ENCODE data around the gene PSME2.

DNA sequence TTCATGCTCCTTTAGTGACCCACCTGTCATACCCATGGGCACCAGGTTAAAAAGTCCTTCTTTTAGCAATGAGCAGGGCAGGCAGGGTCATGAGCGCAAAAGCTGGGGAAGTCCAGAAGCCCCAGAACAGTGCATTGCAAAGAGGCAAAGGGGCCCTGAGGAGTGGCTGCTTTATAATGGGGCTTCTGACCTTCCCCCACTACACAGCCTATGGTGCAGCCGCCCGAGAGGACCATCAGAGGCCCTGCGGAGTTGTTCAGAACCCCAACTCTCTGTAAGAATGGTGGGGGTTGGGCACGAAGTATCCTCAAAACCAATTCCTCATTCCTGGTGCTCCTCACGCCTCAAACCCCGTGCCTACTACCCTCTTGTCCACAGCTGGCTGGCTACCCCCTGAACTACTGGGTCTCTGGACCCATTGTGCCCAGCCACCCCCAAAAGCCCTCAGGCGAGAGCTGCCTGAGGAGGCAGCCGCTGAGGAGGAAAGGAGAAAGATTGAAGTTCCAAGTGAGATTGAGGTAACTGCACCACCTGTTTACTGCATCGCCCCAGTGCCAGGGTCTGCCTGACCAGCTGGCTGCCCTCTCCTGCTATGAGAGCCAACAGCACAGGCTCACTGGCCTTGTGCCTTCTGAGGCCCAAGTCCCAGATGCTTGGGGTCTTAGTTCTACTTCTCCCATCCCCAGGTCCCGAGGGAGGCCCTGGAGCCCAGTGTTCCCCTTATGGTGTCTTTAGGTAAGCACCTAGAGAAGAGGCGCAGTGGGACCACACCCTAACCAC lies 32.2 kb upstream of the PSME2 start:
- TF ChIP-seq, protein P1, sequence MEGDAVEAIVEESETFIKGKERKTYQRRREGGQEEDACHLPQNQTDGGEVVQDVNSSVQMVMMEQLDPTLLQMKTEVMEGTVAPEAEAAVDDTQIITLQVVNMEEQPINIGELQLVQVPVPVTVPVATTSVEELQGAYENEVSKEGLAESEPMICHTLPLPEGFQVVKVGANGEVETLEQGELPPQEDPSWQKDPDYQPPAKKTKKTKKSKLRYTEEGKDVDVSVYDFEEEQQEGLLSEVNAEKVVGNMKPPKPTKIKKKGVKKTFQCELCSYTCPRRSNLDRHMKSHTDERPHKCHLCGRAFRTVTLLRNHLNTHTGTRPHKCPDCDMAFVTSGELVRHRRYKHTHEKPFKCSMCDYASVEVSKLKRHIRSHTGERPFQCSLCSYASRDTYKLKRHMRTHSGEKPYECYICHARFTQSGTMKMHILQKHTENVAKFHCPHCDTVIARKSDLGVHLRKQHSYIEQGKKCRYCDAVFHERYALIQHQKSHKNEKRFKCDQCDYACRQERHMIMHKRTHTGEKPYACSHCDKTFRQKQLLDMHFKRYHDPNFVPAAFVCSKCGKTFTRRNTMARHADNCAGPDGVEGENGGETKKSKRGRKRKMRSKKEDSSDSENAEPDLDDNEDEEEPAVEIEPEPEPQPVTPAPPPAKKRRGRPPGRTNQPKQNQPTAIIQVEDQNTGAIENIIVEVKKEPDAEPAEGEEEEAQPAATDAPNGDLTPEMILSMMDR (IDR thresholded peaks at IDR 0.05; ENCODE audit: extremely low read depth in 1 of 2, insufficient read depth in 1 of 2, low read depth in 1 of 2, low read length in 2 of 2), result no peak
- TF ChIP-seq POLR2AphosphoS5 (IDR thresholded peaks at IDR 0.05; ENCODE audit: insufficient read depth, low read depth, low read length) (no peak), EZH2 (IDR thresholded peaks at IDR 0.05; ENCODE audit: borderline replicate concordance, low read depth, low read length, severe bottlenecking) (no peak), MYC (IDR thresholded peaks at IDR 0.05; ENCODE audit: low read depth, low read length) (no peak), POLR2A (IDR thresholded peaks at IDR 0.05; ENCODE audit: low read depth, low read length) (no peak), FOS (IDR thresholded peaks at IDR 0.05; ENCODE audit: borderline replicate concordance, insufficient read depth, low read length) (no peak), GATA2 (IDR thresholded peaks at IDR 0.05; ENCODE audit: insufficient read depth, insufficient read length, low read depth, low read length) (no peak), JUN (IDR thresholded peaks at IDR 0.05; ENCODE audit: borderline replicate concordance, insufficient read depth, insufficient read length, low read depth) (no peak)
- TF ChIP-seq, protein P2, sequence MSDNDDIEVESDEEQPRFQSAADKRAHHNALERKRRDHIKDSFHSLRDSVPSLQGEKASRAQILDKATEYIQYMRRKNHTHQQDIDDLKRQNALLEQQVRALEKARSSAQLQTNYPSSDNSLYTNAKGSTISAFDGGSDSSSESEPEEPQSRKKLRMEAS (IDR thresholded peaks at IDR 0.05; ENCODE audit: insufficient read depth, insufficient read length), result no peak
